Measurements from ENCODE around the gene PALS1.
"Not testable (repeated sequence)": the region's sequence is repeated elsewhere in the genome, so short reads cannot be mapped to it uniquely, and the experiment has no call there.

Gene PALS1

GRCh38 chr14:67260965-67261364 lies 19.7 kb downstream of the PALS1 start:
- no peak for DNase-seq

DNA sequence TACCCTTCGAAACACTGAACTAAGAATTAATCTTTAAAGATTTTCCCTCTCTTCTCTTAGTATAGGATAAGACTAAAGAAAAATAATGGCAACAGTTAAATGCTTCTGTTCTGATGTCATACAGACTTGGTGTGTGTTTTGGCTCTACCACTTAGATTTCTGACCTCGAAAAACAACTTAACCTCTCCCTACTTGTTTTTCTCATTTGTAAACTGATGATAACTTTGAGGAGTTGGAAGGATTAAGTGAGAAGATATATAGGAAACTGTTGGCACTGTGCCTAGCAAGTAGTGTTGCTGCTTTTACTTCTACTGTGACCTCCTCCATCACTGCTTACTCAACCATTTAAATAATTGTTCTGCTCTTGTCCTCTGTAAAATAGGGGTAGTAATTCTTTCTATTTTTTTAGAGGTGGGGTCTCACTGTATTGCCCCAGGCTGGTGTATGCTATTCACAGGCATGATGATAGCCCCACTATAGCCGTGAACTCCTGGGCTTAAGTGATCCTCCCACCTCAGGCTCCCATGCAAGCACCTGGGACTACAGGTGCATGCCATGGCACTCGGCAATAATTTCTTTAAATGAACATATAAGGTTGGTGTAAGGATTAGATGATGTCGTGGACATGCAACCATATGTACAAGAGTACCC lies 22.4 kb downstream of the PALS1 start:
- DNase-seq, result no peak

- DNase-seq, result no peak
Measured at GRCh38 chr14:67265131-67265530, 23.9 kb downstream of the PALS1 start.

DNA sequence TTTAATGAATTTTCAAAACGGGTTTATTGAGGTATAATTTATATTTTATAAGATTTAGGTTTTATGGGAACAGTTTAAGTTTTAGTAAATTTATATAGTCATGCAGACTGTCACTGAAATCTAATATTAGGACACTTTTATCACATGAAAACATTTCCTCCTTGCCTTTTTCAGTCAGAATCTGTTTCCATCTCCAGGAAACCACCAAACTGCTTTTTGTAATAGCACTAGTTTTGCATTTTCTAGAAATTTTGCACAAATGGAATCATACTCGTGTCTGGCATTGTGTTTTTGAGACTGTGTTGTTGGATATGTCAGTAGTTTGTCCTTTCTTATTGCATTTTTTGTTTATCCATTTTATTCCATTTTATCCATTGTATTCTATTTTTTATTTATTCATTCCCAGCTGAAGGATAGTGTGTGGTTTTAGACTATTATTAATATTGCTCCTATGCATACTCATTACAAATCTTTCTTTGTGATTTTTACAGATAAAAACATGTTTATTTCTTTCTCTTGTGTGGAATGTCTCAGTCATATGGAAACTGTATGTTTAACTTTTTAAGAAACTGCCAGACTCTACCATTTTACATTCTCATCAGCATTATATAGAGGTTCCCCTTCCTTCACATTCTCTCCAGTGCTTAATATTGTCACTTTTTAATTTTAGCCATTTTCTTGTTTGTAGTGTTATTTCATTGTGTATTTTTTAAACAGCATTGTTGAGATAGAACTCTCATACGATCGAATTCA lies 26.5 kb downstream of the PALS1 start:
- DNase-seq, result no peak

- DNase-seq, result no peak
Measured at GRCh38 chr14:67268426-67269150, 27.4 kb downstream of the PALS1 start.

DNA sequence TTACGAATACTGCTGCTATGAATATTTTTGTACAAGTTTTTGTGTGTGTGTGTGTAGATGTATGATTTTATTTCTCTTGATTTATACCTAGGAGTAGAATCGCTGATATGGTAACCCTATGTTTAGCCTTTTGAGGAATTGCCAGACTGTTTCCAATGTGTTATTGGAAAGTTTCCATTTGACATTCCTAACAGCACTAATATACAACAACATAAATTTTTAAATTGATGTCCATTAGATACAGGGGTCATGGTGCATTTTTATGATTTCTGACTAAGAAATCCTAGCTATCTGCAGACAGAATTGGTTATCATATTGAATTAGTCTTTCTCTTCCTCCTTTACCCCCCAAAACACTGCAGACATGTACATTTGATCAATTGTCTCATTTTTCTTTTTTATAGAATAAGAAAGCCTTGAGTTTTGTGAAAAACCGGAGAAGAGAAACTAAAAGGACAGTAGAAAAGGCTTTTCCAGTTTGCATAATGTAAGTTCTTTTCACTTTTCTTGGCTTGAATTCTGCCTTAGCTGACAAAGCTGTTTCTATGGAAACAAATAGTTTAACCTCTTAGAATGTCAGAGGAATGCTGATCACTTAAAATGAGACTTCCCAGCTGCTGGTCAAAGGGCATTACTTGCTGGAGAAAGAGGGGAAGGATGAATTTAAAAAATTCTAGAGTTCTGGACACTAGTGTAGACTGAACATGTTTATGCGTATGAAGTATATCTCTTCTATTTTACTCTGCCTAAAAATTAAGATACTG lies 28.2 kb downstream of the PALS1 start:
- no peak for DNase-seq

DNA sequence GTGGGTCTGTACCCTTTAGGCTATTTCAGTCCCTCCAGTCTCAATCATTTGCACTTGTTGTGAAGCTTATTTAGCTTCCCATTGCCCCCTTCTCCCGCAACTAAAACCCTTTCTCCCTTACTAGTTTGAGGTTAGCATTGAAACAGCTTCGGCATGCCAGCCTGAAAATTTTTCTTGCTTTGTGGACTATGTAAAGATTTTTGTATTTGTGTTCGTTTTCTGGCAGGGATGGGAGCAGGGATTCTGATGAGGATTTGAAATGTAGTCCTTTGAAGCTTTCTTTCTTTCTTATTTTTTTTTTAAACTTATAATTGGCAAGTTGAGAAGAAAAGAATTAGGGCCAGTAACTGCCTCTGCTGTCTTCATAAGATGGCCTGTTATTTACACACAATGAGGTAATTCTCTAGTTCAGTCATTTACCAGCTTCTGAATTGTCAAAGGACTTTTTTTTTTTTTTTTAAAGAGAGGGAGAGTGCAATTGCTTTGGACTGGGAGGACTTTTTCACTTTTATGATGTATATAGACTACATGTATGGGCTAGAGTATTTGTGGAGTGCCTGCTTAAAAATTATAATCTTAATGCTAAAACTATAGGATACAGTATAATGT lies 29.0 kb downstream of the PALS1 start:
- no peak for DNase-seq

DNA sequence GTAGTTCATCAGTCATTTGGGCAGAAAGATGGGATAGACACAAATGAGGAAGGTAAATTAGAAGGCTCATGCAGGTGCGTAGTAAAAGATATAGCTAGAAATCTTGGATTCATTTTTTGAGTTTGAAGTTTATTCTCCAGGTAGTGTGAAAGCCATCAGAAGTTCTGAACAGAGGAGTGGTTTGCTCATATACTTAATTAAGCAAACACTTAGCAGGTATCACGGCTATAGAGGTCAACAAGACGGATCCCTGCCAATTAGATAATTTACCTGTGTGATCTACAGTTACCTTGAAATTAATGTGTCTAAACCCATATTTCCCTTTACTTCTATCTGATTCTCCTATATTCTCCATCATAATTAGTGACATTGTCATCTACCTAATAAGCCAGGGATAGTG lies 29.7 kb downstream of the PALS1 start:
- no peak for DNase-seq

DNA sequence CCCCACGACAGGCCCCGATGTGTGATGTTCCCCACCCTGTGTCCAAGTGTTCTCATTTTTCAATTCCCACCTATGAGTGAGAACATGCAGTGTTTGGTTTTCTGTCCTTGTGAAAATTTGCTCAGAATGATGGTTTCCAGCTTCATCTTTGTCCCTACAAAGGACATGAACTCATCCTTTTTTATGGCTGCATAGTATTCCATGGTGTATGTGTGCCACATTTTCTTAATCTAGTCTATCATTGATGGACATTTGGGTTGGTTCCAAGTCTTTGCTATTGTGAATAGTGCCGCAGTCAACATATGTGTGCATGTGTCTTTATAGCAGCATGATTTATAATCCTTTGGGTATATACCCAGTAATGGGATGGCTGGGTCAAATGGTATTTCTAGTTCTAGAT lies 32.0 kb downstream of the PALS1 start:
- not testable (repeated sequence) for DNase-seq

DNA sequence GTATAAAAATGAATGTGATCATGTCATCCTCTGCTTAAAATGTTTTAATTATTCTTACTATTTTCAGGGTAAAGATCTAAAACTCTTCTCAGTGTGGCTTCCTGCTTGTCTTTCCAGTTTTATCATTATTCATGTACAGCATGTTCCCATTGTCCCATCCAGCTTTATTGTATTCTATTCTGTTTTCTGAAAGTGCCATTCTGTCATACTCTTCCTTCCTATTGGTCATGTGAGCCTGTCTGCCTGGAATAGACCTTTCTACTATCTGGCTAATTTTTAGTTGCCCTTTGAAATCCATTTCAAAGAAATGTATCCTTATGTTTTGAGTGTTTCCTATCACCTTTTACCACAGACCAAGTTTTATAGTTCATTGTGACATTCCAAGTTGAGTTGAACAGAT lies 34.9 kb downstream of the PALS1 start:
- no peak for DNase-seq

GRCh38 chr14:67280506-67280905 lies 39.3 kb downstream of the PALS1 start:
- no peak for DNase-seq

DNA sequence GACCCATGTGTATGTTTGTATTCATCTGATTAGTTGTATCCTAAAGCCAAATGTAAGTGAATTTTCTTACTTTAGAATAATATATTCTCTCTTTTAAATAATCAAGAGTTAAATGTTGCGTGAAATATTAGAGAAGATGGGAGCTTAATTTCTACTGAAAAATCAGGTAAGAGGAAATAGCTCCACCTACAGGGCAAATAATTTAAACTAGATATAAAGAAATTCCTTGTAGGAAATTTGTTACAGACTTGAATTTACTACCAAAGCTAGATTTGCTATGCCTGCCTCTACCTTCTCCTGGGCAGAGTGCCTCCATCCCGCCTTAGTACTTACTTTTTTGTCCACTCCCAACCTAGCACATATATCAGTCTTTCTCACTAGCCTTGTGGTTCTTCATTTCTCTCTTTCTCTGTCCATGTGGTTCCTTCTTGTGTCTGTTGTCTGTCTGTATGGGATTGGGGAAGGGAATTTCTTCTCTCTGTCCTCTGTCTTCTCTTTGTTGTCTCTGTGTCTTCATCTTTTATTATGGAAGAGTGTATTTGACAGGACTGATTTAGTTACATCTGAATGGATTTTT lies 44.7 kb downstream of the PALS1 start:
- DNase-seq, result peak; percentile 74

Measured in NCI-H2171 treated with DMSO at 0.1 percent for 48 hours (cell line).